Right atrium auricular region (tissue), 2 donors: ENCODE data around the gene SETD4. TPM values are rescaled to one million over a fixed set of nuclear protein-coding genes. Genes with fewer than 3 reads are reported as not detected.
A peak's percentile ranks its signal among the peaks of the same experiment; 100 is the strongest.

Experiments used
- DNase-seq: peaks from one replicate; pipeline ENCODE4 v3.0.0-alpha.2; 2019; ENCODE audit warnings: low spot score
- H3K27ac ChIP-seq, 2 donors: fragments of 200-600 bp; sonication (generic); 1 replicate in 1 of 2; 2 replicates in 1 of 2; pipeline ENCODE4 v1.5.1; 2016 to 2019
- H3K27me3 ChIP-seq, 2 donors: fragments of 200-600 bp; sonication (generic); one replicate each; pipeline versions ENCODE4 v1.5.1 to v1.6.0; 2017 to 2019
- H3K36me3 ChIP-seq: fragments of 200-600 bp; sonication (generic); one replicate; pipeline ENCODE4 v1.5.1; 2016
- H3K4me1 ChIP-seq, 2 donors: fragments of 200-600 bp; sonication (generic); one replicate each; pipeline versions ENCODE4 v1.5.1 to v1.6.0; 2017 to 2019
- H3K4me3 ChIP-seq, 2 donors: fragments of 200-600 bp; sonication (generic); 1 replicate in 1 of 2; 2 replicates in 1 of 2; pipeline ENCODE4 v1.5.1; 2017 to 2019; ENCODE audit warnings: mild to moderate bottlenecking in 1 of 2, moderate library complexity in 1 of 2
- H3K9me3 ChIP-seq, 2 donors: fragments of 200-600 bp; sonication (generic); one replicate each; pipeline ENCODE4 v1.5.1; 2019
- total RNA-seq, 2 donors: library from RNA; depleted of rRNA; stranded (reverse); fragments of >200 nt; gene quantifications; one replicate each; pipeline ENCODE4 v1.1.0, GENCODE V29; 2016
- TF ChIP-seq, protein P1 (sequence below), 2 donors: fragments of 200-600 bp; sonication (generic); IDR thresholded peaks; one replicate each; pipeline ENCODE4 v1.5.1; 2019; ENCODE audit warnings: antibody characterized with exemption in 2 of 2

Gene SETD4, protein sequence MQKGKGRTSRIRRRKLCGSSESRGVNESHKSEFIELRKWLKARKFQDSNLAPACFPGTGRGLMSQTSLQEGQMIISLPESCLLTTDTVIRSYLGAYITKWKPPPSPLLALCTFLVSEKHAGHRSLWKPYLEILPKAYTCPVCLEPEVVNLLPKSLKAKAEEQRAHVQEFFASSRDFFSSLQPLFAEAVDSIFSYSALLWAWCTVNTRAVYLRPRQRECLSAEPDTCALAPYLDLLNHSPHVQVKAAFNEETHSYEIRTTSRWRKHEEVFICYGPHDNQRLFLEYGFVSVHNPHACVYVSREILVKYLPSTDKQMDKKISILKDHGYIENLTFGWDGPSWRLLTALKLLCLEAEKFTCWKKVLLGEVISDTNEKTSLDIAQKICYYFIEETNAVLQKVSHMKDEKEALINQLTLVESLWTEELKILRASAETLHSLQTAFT
- total RNA-seq, result 1 to 10 TPM; 6.3 to 7.6 TPM

DNA sequence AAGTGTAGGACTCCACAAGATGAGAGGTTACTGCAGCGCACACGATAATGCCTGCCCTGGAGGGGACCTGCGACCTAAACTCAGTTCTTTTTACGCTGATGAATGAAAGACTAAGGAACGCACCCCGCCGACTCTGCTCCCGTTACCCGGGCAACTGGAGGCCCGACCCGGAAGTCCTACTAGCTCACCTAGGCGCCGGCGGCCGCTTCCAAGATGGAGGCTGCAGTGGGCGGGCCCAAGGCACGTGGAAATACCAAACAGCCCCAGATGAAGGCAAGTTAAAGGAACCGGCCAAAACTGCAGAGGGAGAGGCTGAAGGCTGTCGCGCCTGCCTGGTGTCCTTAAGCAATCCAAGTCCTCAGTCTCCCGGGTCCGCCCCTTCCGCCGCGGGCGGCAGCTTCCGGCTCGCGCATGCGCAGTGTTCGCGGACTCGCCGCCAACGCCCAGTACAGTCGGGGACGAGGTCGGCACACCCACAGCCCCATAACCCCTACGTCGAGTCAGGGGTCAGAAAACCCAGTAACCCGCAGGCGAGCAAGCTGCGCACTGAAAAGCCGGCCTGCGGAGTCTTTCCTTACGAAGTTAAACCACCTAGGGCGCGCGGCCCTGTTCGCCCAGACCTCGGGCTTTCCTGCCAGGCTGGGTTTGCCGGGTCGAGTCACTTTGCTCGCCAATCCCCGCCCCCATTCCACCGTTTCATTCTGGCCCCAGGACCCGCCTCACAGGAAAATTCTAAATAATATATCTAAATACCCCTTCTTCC, at the start of gene SETD4:
Gene SETD4, minus strand, starts transcription at position 368 of the 763 bp plus-strand sequence. CDS start 1,638 bp downstream, outside the sequence.
- Histone ChIP-seq H3K9me3 (no peaks in the 10 kb centered on the region), H3K4me3 (peak within 1 kb of the TSS; percentile 46 to 78), H3K4me1 (peaks cover 2 to 17% of the 10 kb centered on the region in 2 donors), H3K36me3 (peaks cover 22% of the 10 kb centered on the region), H3K27me3 (no peaks in the 10 kb centered on the region), H3K27ac (peak within 1 kb of the TSS; percentile 86 to 90)
- DNase-seq, result peak; percentile 92
- TF ChIP-seq, protein P1, sequence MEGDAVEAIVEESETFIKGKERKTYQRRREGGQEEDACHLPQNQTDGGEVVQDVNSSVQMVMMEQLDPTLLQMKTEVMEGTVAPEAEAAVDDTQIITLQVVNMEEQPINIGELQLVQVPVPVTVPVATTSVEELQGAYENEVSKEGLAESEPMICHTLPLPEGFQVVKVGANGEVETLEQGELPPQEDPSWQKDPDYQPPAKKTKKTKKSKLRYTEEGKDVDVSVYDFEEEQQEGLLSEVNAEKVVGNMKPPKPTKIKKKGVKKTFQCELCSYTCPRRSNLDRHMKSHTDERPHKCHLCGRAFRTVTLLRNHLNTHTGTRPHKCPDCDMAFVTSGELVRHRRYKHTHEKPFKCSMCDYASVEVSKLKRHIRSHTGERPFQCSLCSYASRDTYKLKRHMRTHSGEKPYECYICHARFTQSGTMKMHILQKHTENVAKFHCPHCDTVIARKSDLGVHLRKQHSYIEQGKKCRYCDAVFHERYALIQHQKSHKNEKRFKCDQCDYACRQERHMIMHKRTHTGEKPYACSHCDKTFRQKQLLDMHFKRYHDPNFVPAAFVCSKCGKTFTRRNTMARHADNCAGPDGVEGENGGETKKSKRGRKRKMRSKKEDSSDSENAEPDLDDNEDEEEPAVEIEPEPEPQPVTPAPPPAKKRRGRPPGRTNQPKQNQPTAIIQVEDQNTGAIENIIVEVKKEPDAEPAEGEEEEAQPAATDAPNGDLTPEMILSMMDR (IDR thresholded peaks at IDR 0.05), result no peak

DNA sequence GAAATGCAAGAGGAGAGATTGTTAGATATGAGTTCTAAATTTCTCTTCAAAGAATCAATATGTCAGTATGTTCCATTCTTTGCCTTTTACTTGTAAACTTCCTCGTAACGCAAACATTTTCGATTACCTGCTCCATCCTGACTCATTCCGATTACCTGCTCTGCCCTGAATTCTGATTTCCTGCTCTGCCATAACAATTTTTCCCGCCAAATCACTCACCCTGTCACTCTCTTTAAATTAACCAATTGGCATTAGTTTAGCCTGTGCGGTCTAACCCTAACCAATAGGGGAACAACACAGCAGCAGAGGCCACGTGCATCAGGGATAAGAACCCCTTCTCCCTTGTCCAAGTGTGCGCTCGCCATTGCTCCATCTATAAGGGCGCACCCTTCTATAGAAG, 49.5 kb upstream of the SETD4 start:
- Histone ChIP-seq H3K27ac (no peak overlapping the region), H3K4me1 (peaks cover 0 to 11% of the 10 kb centered on the region in 2 donors), H3K27me3 (no peaks in the 10 kb centered on the region), H3K36me3 (no peaks in the 10 kb centered on the region), H3K4me3 (no peak overlapping the region), H3K9me3 (no peaks in the 10 kb centered on the region)
- no peak for DNase-seq
- TF ChIP-seq, protein P1 (IDR thresholded peaks at IDR 0.05), result no peak

DNA sequence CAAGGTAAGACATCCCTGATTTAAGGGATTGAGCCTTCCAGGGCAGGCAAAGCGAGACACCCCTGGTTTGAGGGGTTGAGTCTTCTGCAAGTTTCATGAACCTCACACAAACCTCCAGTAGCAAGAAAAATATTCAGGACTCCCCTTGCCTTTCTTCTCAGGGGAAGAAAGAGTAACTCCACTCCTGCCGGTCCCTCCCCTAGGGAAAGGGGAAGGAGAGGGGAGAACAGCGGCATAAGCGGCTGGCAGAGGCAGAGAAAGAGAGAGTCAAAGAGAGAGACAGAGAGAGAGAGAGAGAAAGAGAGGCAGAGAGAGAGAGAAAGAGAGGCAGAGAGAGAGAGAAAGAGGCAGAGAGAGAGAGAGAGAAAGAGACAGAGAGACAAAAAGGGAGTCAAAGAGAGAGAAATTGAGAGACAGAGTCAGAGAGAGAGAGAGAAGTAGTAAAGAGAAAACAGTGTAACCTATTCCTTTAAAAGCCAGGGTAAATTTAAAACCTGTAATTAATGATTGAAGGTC, 45.1 kb upstream of the SETD4 start:
- Histone ChIP-seq H3K4me3 (peak overlapping the region in 1 of 2 donors; percentile 12), H3K27ac (no peak overlapping the region), H3K9me3 (no peaks in the 10 kb centered on the region), H3K27me3 (peaks cover 0 to 4% of the 10 kb centered on the region in 2 donors), H3K4me1 (no peaks in the 10 kb centered on the region), H3K36me3 (no peaks in the 10 kb centered on the region)
- TF ChIP-seq, protein P1 (IDR thresholded peaks at IDR 0.05), result no peak
- no peak for DNase-seq

DNA sequence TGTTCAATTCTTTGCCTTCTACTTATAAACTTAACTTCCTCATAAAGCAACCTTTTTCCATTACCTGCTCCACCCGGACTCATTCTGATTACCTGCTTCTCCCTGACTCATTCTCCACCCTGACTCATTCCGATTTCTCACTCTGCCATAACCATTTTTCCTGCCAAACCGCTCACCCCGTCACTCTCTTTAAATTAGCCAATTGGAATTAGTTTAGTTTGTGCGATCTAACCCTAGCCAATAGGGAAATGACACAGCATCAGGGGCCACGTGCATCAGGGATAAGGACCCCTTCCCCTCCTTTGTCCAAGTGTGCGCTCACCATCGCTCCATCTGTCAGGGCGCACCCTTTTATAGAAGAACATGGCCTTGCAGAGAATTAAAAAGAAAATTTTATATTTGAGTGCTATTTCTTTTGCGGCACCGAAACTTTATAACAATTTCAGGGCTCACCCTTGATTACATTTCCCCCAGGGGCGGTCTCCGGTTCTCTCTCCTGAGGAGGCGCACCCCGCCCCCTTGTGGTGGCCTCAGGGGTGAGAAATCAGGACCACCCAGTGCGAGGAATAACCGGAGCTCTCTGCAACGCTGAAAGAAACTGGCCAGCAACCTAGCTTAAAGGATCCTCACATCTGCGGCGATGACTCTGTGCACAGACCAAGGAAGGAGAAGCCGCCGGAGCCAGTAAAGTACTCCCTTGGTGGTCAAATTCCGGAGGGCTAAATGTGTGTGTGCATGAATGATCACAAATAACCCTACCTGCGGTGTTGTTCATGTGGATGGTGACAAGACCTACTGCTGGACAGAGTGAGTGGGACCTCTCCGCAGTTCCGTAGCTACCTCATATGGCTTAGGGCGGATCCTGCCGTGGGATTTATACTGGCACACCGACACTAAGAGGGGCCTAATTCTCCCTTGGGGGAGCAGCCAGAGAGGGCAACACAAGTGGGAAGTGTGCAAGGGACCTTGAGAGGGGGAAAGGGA, 44.3 kb upstream of the SETD4 start:
- Histone ChIP-seq H3K36me3 (no peaks in the 10 kb centered on the region), H3K4me3 (peak overlapping the region in 1 of 2 donors; percentile 21), H3K4me1 (no peaks in the 10 kb centered on the region), H3K27me3 (peaks cover 0 to 4% of the 10 kb centered on the region in 2 donors), H3K9me3 (no peaks in the 10 kb centered on the region), H3K27ac (no peak overlapping the region)
- no peak for DNase-seq
- TF ChIP-seq, protein P1 (IDR thresholded peaks at IDR 0.05), result peak; percentile 50 to 64

DNA sequence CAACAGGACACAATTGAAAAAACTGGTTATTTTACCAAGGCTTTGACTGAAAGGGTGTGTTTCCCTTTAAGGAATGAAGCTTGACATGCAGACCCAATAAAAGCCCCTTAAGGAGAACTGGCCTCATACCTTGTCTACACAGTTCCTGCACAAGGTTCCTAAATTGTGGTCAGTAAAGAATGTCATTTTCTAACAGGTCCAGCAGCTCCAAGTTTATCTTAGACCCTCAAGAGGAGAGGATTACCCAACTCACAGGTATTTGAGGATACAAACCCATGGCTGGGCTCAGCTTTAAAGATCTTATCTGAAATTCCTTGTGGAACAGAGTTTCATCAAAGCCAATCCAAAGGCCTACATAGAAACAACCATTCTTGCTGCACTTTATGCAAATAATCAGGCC, 43.1 kb upstream of the SETD4 start:
- DNase-seq, result no peak
- Histone ChIP-seq H3K36me3 (no peaks in the 10 kb centered on the region), H3K27ac (no peak overlapping the region), H3K4me1 (no peaks in the 10 kb centered on the region), H3K4me3 (no peak overlapping the region), H3K27me3 (peaks cover 0 to 4% of the 10 kb centered on the region in 2 donors), H3K9me3 (no peaks in the 10 kb centered on the region)
- TF ChIP-seq, protein P1 (IDR thresholded peaks at IDR 0.05), result no peak
